ENCODE data around the gene RBM18.

The RBM18 gene, protein sequence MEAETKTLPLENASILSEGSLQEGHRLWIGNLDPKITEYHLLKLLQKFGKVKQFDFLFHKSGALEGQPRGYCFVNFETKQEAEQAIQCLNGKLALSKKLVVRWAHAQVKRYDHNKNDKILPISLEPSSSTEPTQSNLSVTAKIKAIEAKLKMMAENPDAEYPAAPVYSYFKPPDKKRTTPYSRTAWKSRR

DNA sequence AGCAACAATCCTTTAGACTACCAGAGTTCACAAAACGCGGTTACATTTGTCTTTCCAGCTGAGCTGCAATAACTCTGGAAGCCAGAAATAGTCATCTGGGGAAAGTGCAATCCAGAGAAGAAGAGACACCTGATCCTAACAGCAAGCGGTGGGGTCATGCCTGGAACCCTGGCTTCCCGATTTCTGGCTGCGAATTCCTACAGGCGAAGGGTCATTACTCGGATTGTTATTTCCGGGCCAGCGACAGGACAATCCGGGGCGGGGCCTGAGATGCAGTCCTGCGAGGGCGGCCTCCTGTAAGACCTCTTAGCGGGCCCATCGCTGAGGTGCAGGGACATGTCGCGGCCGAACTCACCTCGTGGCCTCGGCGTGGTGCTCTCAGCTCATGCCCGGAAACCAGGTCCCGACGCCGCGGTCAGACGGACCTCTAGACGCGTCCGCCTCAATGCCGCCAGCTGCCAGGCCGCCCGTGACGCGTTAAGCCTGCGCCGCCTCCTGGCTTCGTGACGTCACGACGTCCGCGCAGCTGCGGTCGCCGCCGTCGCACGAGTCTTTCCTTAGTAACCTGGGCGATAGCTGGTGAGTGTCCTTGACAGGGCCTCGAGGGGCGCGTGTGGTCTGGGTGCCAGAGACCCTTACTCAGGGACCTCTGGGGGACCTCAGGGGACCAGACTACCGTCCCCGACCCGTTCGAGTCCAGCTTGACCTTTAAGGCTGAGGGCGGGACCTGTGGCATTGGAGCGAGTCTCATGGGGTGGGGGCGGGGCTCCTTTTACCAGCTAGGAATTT, at the start of gene RBM18, which contains the start of gene MRRF:
TSS of gene RBM18 (minus strand) at position 481 of the 789 bp plus-strand sequence. CDS start 3,348 bp downstream, outside the sequence.
TSS of gene MRRF (plus strand) at position 523 of the 789 bp plus-strand sequence. CDS start 6,010 bp downstream, outside the sequence.
- DNase-seq, result peak; percentile 73

DNA sequence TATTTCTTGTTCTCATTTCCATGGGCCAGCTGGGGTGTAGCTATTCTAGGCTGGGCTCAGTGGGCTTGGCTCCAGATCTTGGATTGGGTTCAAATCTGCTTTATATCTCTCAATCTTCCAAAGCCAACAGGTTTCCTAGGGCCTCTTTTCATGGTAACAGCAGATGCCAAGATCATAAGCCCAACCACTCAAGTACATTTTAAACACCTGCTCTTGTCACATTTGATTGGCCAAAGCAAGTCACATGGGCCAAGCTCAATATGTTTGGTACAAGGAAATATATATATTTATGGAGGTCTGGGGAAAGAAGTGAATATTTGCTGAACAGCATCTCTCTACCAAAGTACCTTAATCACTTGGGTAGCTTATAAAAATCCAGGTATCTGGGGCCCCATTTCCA, 49.5 kb upstream of the RBM18 start:
- no peak for DNase-seq

DNA sequence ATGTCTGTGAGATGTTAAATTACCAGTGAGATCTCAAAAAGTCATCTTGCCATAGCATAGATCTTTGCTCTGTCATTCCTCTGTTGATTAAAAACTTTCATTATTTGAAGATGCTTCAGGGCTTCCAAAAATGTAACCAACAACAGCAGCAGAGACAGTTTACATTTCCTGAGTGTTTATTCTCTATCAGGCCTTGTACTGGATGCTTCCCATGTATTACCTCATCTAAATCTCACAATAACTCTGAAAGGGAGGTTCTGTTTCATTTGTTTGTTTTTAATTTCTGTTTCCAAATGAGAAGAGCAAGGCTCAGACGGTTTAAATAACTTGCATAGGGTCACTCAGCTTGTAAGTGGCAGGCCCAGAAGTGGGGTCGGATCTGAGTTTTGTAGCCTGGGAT, 45.2 kb upstream of the RBM18 start:
- DNase-seq, result no peak

DNA sequence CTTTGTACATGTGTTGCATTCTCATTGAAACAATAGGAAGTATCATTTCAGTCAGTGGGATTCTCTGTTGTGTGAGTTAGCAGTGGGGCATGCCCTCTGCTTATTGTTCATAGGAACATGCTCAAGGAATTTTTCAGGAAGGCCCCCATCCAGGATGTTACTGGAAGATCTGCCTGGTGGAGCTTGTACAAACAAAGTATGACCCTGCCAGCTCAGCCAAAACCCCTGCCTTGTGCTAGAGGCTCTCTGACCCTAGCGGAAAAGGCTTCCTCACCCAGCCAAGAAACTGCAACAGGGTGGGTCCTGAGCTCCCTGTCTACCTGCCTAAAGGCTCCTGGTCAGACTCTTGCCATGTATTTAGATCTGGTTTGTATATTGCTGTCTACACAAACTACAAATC, 43.3 kb upstream of the RBM18 start:
- DNase-seq, result no peak

DNA sequence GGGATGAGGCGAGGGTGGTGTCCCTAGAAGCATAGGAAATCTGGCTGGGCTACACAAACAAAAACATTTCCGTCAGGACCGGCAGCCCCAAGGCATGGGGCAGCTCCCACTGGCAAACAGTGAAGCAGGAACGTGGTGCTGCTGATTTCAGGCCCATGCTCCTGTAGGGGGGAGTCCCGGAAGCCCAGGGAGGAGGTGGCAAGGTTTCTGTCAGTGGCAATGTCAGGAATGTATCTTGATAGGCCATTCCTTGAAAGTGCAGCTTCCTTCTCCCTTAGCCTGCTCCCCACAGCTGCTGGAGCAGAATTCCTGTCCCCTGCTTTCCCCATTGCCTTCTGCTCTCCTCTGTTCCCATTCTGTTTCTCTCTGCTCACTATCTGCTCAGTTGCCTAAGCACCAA, 42.4 kb upstream of the RBM18 start:
- DNase-seq, result no peak

DNA sequence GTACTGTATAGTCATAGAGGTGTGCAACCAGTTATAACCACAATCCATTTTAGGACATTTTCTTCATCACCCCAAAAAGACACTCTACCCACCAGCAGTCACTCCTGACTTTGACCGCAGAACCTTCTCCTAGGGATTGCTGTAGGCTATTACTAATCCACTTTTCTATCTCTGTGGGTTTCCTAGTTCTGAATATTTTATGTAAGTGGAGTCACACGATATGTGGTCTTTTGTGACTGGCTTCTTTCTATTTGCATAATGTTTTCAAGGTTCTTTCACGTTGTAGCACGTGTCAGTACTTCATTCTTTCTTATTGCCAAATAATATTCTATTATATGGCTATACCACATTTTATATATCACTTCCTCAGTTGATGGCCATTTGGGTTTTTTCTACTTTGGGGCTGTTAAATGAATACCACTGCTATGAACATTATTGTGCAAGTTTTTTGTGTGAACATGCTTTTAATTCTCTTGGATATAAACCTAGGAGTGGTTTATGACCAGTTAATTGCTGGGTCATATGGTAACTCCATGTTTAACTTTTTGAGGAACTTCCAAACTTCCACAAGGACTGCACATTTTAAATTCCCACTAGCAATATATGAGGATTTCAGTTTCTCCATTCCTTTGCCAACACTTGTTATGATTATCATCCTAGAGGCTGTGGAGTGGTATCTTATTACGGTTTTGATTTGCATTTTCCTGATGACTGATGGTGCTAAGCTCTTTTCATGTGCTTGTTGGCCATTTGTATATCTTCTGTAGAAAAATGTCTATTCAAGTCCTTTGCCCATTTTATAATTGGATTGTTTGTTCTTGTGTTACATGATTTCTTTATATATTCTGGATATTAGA, 37.8 kb upstream of the RBM18 start:
- DNase-seq, result no peak

DNA sequence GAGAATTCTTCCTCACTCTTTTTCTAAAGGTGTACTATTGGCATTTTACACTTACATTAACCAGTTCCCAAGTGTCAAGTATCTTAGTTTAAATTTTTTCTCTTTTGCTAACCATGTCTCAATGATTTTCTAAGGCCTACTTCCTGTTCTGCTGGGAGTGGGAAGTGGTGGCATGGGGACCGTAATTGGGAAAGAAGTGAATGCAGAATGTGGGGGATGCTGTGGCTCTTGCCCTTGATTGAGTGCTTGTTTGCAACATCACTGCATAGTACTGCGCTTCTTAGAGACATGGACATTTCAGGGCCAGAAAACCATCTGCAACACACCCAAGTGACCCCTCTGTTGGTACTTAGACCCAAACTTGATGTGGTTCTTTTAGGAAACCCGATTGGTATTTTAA, 32.9 kb upstream of the RBM18 start:
- no peak for DNase-seq

DNA sequence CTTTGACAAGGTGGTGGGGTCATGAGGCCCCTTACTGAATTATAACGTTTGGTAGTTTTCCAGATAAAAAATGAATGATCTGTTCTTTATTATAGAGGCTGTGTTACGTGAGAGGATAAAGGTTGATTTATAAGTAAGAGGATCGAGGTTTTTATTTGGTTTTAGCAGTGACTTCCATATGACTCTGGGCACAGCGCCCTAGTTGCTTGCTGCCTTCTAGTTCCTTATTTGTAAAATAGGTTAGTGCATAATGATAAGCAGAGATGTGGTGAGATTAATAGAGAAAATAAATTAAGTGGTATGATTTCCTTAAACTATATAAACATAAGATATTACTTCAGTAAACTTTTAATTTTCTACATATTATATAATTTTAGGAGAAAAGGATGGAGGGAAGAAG, 29.9 kb upstream of the RBM18 start:
- no peak for DNase-seq

DNA sequence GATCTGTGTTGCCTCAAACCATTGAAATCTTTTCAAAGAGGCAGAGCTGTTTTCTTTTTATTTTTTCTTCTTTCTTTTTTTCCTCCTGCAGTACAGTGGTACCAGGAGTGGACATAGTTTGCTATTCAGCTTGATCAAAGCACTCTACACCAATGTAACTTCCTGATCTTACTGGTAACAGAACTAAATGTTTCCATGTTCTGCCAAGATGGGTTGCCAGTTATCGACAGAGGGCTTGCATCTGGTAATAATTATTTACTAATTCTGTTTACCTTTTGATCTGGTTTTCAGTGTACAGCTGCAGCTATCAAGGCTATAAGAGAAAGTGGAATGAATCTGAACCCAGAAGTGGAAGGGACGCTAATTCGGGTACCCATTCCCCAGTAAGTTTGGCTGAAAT, 26.8 kb upstream of the RBM18 start:
- no peak for DNase-seq

DNA sequence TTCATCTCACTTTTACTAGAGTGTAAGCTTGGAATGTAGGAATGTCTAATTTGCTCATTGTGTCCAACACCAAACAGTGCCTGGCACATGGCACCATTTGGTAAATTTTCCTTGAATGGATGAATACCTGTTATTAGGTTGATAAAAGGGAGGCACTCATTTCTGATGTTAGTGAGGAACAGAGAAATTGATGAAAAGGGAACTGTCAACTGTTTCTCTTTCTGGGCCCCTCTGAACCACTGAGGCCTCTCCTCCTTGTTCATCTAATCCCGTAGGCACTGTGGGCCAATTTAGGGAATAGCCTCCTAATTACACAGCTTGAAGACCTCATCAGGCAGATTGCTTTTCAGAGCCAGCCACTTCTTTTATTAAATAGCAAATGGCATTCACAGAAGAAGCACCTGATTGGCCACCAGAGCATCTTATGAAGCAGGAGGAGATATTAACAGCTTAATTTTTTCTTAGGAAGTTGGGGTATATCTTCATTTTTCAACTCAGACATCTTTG, 22.6 kb upstream of the RBM18 start:
- DNase-seq, result no peak

DNA sequence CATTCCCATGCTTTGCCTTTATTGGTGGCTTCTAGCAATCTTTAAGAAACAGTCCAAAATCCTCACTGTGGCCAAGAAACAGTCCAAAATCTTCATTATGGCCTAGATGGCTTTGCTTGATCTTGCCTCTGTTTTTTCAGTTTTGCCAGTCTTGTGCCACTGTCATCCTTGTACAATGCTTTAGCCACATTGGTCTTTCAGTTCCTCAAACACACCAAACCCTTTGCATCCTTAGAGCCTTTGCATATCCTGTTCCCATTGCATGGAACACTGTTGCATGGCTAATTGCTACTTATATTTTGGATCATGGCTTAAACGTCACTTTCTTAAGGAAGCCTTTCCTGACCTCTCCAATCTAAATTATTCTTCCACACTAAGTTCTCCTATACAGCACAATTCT, 22.1 kb upstream of the RBM18 start:
- DNase-seq, result no peak

DNA sequence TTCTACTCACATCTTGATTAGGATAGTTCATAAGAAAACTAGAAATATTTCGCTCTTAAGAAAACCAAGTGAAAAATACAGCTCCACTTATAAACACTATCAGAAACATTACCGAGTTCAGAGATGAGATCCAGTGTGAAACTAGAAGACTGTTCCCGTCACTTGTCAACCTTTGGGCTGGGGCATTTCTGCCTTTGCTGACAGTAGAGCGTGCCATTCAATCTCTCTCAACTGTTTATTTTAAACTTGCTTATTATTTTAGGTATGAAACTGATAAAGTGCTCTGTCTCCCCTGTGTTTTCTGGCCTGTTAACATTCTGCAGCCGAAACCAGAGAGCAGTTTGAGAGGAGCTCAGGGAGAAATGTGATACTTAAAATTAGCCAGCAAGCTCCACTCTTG, 16.7 kb upstream of the RBM18 start:
- no peak for DNase-seq

DNA sequence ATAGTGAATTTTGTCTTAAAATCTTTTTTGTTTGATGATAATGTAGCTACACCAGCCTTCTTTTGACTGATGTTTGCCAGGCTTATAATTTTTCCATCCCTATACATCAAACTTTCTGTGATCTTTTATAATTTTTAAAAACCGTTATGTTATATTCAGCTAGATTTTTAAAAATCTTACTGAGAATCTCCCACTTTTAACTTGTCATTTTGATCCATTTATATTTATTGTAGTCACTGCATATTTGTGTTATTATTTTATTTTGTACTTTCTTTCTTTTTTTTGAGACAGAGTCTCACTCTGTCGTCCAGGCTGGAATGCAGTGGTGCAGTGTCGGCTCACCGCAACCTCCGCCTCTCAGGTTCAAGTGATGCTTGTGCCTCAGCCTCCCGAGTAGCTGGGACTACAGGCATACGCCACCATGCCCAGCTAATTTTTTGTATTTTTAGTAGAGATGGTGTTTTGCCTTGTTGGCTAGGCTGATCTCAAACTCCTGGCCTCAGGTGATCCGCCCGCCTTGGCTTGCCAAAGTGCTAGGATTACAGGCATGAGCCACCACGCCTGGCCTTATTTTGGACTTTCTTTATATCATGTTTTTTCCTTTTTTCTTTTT, 12.8 kb upstream of the RBM18 start:
- no peak for DNase-seq

DNA sequence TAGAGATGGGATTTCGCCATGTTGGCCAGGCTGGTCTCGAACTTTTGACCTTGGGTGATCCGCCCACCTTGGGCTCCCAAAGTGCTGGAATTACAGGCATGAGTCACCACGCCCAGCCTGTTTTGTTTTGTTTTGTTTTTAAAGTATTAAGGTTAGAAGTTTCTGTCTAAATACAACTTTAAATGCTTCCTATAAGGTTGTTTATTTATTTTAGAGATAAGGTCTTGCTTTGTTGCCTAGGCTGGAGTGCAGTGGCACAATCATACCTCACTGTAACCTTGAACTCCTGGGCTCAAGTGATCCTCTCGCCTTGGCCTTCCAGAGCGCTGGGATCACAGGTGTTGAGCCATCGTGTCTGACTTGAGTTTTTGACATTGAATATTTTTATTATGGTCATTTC, 11.5 kb upstream of the RBM18 start:
- DNase-seq, result no peak

DNA sequence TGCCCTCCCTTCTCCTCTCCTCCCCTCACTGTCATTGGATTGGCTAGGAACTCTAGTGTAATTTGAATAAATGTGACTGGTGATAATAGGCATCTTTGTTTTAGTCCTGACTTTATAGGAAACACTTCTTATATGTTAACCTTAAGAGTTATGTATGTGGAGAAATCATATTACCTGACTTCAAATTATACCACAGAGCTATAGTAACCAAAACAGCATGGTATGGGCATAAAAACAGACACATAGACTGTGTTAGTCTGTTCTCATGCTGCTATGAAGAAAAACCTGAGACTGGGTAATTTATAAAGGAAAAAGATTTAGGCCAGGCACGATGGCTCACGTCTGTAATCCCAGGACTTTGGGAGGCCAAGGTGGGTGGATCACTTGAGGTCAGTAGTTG, 9.4 kb upstream of the RBM18 start:
- no peak for DNase-seq

DNA sequence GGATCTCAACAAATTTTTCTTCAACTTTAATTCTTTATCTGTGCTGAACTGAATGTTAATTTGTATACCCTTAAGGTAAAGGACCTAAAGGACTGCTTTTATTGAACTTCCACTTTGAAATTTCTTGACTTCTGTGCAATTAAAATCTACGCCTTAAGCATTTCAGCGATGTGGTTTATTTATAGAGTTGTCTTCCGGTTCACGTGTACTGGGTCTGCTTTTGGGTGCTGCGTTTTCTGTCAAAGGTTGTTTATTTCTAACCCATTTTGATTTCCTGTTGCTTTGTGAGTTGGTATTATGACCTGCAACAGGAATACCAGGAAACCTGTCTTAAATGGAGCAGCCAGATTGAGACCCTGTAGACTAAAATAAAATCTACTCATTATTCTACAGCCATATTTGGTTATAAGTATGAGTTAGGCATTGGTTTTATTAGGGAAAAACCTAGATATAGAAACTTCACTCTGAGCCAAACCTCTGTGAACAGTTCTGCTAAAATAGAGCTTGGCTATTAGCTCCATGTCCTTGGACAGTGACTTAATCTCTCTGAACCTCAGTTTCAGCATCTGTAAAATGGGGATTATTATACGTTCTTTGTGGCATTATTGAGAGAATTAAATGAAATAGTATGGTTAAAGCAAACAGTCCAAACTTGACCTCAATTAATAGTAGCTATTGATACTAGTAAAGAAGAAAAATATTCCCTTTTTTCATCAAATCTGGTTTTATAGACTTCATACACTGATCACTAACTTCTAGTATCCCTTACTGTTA, 3.6 kb upstream of the RBM18 start:
- no peak for DNase-seq

DNA sequence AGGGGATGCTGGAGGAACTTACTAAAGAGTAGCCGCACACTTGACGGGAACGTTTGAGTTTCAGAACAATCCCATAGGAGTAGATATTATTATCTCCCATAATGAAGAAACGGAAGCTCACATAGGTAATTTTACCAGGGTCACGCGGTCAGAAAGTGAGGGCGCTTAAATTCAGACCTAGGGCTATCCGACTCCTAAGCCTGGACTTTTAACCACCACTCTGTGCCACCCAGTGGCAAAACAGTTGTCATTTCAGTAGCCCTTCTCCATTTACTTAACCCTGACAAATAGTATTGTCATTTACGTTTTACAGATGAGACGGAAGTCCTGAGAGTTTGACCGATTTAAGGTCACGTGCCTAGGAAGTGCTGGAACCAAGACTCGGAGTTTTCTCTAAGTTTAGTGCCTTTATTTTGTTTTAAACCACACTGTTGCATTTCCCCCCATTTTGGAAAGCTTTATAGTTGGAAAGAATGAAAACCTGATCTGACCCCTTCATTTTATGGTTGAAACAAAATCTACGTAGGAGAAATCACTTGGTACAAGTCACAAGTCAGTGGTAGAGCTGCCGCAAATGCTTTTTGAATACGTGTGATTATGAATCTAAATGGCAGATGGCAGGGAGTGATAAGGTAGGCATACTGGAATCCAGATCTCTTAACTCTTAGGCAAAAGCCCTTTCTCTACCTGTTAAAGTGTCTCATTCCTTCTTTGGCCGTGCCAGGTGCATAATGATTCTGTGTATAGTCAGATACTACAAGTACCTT, 692 bp upstream of the RBM18 start:
- DNase-seq, result peak; percentile 7

DNA sequence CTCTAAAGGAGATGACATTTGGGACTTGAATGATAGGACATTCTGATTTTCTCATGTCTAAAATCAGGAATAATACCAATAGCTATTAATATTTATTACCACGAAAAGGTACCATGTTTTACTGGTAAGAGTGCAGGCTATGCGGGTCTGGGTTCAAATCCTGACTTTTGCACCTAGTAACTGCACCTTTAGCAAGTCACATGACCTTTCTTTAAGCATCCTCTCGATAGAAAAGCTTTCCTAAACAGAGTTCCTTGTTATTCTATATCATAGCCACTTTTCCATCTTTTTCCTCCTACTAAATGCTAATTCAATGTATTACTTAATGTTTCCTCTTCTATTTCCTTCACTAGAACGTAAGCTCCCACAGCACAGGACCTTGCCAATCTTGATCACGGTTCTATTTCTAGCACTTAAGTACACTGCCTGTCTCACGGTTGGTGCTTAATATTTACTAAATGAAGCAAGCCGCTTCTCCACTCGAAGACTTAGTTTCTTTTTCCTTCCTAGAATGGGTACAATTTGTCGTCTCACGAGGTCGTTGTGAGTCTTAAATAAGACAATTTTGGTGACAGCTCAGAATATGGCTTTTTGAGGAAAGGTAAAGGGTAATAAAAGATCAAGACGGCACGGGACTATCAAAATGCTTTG, 816 bp downstream of the RBM18 start:
- no peak for DNase-seq

DNA sequence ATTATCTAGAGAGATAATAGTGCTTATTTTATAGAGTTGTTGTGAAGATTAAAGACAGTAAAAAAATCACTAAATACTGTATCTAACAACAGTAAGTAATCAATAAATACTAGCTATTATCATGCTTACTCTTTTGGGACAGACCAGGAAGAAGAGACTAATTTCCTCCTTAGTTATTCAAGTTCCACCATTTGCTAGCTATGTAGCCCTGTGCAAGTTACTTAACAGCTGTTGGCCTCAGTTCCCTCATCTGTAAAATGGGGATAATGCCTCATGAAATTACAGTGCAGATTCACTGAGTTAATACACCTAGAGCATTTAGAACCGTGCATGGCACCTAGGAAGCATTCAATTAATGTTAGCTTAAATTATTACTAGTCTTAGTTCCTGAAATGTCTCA, 2.6 kb downstream of the RBM18 start:
- DNase-seq, result no peak

DNA sequence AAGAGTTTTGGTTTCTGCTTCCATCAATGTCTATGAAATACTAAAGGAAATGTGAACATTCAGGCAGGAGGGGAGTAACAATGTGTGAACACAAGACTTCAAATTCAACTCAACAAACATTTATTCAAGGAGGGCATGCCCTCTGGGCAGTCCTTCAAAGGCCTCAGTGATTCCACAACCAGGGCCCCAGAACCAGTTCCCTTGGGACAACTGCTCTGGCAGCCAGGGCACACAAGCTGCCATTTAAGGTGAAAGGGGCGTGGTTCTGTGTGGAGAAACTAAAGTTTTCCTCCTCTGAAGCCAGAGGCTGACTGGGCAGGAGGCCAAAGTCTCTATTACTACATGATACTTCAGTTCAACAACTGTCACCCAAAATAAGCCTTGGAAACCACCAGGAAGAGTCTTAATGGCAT, 3.2 kb downstream of the RBM18 start:
- DNase-seq, result no peak

DNA sequence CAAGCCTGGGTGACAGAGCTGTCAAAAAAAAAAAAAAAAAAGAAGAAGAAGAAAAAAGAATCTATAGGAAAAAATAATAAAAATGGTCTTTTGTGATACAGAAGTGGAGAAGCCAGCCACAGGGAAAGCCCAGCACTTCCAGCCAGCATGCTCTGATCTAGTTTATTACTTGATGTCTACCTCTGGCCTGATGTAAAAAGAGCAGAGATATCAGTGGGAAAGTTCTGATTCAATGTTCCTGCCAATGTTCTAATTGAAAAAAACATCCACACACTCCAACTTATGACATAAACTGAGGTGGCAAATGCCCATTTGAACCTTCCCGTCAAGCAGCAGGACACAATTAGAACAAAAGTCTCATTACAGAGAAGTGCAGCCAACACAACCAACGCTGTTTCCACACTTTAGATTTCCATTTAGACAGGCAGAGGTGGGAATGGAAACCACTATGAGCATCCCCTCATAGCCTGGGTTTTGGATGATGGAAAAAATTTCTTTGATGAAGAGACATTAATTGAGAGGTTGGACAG, 5.7 kb downstream of the RBM18 start:
- DNase-seq, result no peak

Data from kidney glomerular epithelial cell (primary cell).